Psoas muscle (tissue), 8 donors: ENCODE results near the gene IFITM5. TPM values are rescaled to one million over a fixed set of nuclear protein-coding genes. Genes with fewer than 3 reads are reported as not detected.

Experiments
- ATAC-seq, 4 donors: fragments of 200-7000 bp; cut with Tn5 transposase; one replicate each; pipeline ENCODE4 v1.9.1; 2020; ENCODE audit warnings: moderate library complexity in 3 of 4, mild to moderate bottlenecking in 2 of 4
- DNase-seq, 2 donors: peaks; one replicate each; pipeline ENCODE4 v3.0.0-alpha.2; 2020
- H3K27ac ChIP-seq: fragments of 200-600 bp; one replicate; pipeline ENCODE4 v1.8.0; 2022
- H3K27me3 ChIP-seq, 3 donors: fragments of 200-600 bp in 1 of 3; one replicate each; pipeline versions ENCODE4 v1.6.1 to v1.8.0; 2013 to 2022; ENCODE audit warnings: low read length in 2 of 3, mild to moderate bottlenecking in 2 of 3, moderate library complexity in 1 of 3; ENCODE audit not compliant: insufficient read depth in 3 of 3
- H3K36me3 ChIP-seq, 2 donors: fragments of 200-600 bp in 1 of 2; one replicate each; pipeline versions ENCODE4 v1.6.1 to v1.8.0; 2013 to 2022; ENCODE audit warnings: low read depth in 1 of 2, mild to moderate bottlenecking in 1 of 2, moderate library complexity in 1 of 2; ENCODE audit not compliant: insufficient read depth in 1 of 2
- H3K4me1 ChIP-seq: fragments of 200-600 bp; one replicate; pipeline ENCODE4 v1.8.0; 2022
- H3K4me3 ChIP-seq: fragments of 200-600 bp; one replicate; pipeline ENCODE4 v1.8.0; 2022; ENCODE audit warnings: mild to moderate bottlenecking
- H3K9me3 ChIP-seq: fragments of 200-600 bp; one replicate; pipeline ENCODE4 v1.8.0; 2022
- CTCF ChIP-seq: fragments of 200-600 bp; IDR thresholded peaks from one replicate; pipeline ENCODE4 v1.8.0; 2022; ENCODE audit warnings: antibody characterized with exemption
- WGBS, 3 donors: extraction: QIAGEN DNeasy Blood & Tissue Kit; methylation state at CpG; one replicate each; pipeline versions ENCODE4 v1.1.6 to v1.1.7; 2013; 5-methylcytosine and 5-hydroxymethylcytosine counted together
- intact Hi-C, 2 donors: fragments of 100-400 bp; cut with DNase I; formaldehyde crosslinking; loops; one replicate each; pipeline versions ENCODE4 v1.11.0 to v1.14.2; 2022
- long read RNA-seq, 2 donors: library from polyadenylated mRNA; unstranded; transcript quantifications; one replicate each; pipeline ENCODE4 v2.0.0, GENCODE V29; 2021
- polyA plus RNA-seq, 3 donors: library from polyadenylated mRNA; stranded (reverse); fragments of 200-250 nt; gene quantifications; one replicate each; pipeline ENCODE4 v1.2.3, GENCODE V29; 2013
- total RNA-seq, 4 donors: library from RNA; stranded (reverse); fragmentation: NEBNext Ultra II Directional in 2 of 4; extraction: Animal tissue kit (Norgen Biotek cat#: 25700) in 2 of 4; gene quantifications; one replicate each; pipeline versions ENCODE4 v1.2.1 to v1.2.4, GENCODE V29; 2021 to 2023
- donor health status: healthy with polysubstance abuse.
- donor health status: DM: no; HTN: no; CAD: no; lungs with moderate emphysema.
- donor health status: Bipolar disorder and iron deficiency.
- donor health status: healthy.
- donor health status: DM: yes; HTN: yes; CAD: no.
- donor health status: DM: no; HTN: no; CAD: no.
- donor health status: DM: no; HTN: no; CAD: no.
- donor health status: DM: yes; HTN: yes; CAD: no.

IFITM5 gene
- total RNA-seq: not detected
- polyA plus RNA-seq: not detected
- long read RNA-seq, donor 1: 0 reads
- long read RNA-seq, donor 2: 0 reads

- peaks cover 0 to 47% (median 4%) of the 10 kb centered on the region in 3 donors for H3K27me3 ChIP-seq
- H3K9me3 ChIP-seq: no peaks in the 10 kb centered on the region
- intact Hi-C loops: loop anchor here in 1 of 2 donors (5.0 kb wide), 1 partner anchor 63 kb away; no protein-coding TSS in a partner anchor
- peak; percentile 9 to 47 for DNase-seq
- H3K4me1 ChIP-seq: no peaks in the 10 kb centered on the region
- H3K27ac ChIP-seq: no peak within 1 kb of the TSS
- no peak for ATAC-seq
- no peak within 1 kb of the TSS for H3K4me3 ChIP-seq
- H3K36me3 ChIP-seq: no peaks in the 10 kb centered on the region
- no peak for TF ChIP-seq CTCF
- 59 to 65% (median 60%) methylated on average over 38 to 40 of the region's 40 CpGs for WGBS, 3 donors
These were observed at the start of gene IFITM5 for GRCh38 chr11:299081-299891. IFITM5 (minus strand) TSS chr11:299526; CDS start chr11:299490, 36 bp downstream.

- 69 to 78% (median 75%) methylated on average over 3 of the region's 3 CpGs for WGBS, 3 donors
- Histone ChIP-seq H3K27me3 (peaks cover 0 to 3% (median 2%) of the 10 kb centered on the region in 3 donors), H3K4me3 (no peak overlapping the region), H3K4me1 (no peaks in the 10 kb centered on the region), H3K36me3 (no peaks in the 10 kb centered on the region), H3K9me3 (no peaks in the 10 kb centered on the region), H3K27ac (no peak overlapping the region)
- intact Hi-C loops: no loop called here
- no peak for DNase-seq
- no peak for ATAC-seq
- TF ChIP-seq CTCF: no peak
These were observed 47.2 kb upstream of the IFITM5 start for GRCh38 chr11:346529-346928.

- DNase-seq: no peak
- Histone ChIP-seq H3K27me3 (no peaks in the 10 kb centered on the region), H3K4me1 (no peaks in the 10 kb centered on the region), H3K27ac (no peak overlapping the region), H3K9me3 (no peaks in the 10 kb centered on the region), H3K4me3 (no peak overlapping the region), H3K36me3 (no peaks in the 10 kb centered on the region)
- no peak for TF ChIP-seq CTCF
- 88 to 94% (median 89%) methylated on average over 11 of the region's 11 CpGs for WGBS, 3 donors
- ATAC-seq: no peak
- intact Hi-C loops: no loop called here
These were observed 45.7 kb upstream of the IFITM5 start for GRCh38 chr11:344836-345578.

- ATAC-seq (no peak), DNase-seq (no peak)
- Histone ChIP-seq H3K27me3 (peaks cover 0 to 16% (median 0%) of the 10 kb centered on the region in 3 donors), H3K4me1 (no peaks in the 10 kb centered on the region), H3K27ac (peak overlapping the region; percentile 36), H3K4me3 (no peak overlapping the region), H3K36me3 (no peaks in the 10 kb centered on the region), H3K9me3 (no peaks in the 10 kb centered on the region)
- WGBS, 3 donors: 59 to 62% (median 59%) methylated on average over 3 of the region's 3 CpGs
- intact Hi-C loops: no loop called here
- no peak for TF ChIP-seq CTCF
These were observed 43.0 kb upstream of the IFITM5 start for GRCh38 chr11:342328-342727.
